ENCODE measurements around the gene ERGIC1. TPM values are rescaled to one million over a fixed set of nuclear protein-coding genes. Genes with fewer than 3 reads are reported as not detected.

Gene ERGIC1
- total RNA-seq, 1 experiment from 2014 or later, result 77.0 TPM

- Histone ChIP-seq H2BK5ac (ENCODE audit: insufficient read length, low read length) (no peak overlapping the region), H4K8ac (replicated peaks; ENCODE audit: insufficient read length, low read depth, low read length) (no peak overlapping the region), H2BK20ac (ENCODE audit: low read depth, low read length, poor library complexity, severe bottlenecking) (no peak overlapping the region), H2BK120ac (ENCODE audit: low read depth, low read length, poor library complexity, severe bottlenecking) (no peak overlapping the region), H3K4ac (ENCODE audit: low read depth, low read length) (no peak overlapping the region), H2BK15ac (ENCODE audit: low read depth, low read length) (no peak overlapping the region), H3K79me2 (ENCODE audit: insufficient read depth, low read length) (no peaks in the 10 kb centered on the region), H3T11ph (ENCODE audit: low read length) (no peak overlapping the region), H3K27ac (ENCODE audit: insufficient read length, low read depth, low read length) (no peak overlapping the region), H2AFZ (ENCODE audit: low read length) (no peak overlapping the region), H2BK12ac (ENCODE audit: insufficient read length, low read depth, low read length) (no peak overlapping the region), H3K27me3 (ENCODE audit: insufficient read depth, low read length) (no peaks in the 10 kb centered on the region), H4K91ac (ENCODE audit: insufficient read length, low read depth, low read length) (no peak overlapping the region), H4K20me1 (ENCODE audit: control insufficient read depth, insufficient read depth, insufficient read length) (no peaks in the 10 kb centered on the region), H3K18ac (ENCODE audit: insufficient read length, low read depth, low read length) (no peak overlapping the region), H3K4me1 (ENCODE audit: insufficient read depth, low read length) (peaks cover 7% of the 10 kb centered on the region; the same call in 1 of the 2 replicates), H3K9ac (ENCODE audit: extremely low read depth, insufficient read length, low read length) (no peak overlapping the region), H3K23me2 (ENCODE audit: insufficient read length, low read depth, low read length, poor library complexity, severe bottlenecking) (no peaks in the 10 kb centered on the region), H3K9me3 (ENCODE audit: control insufficient read depth, low read depth, low read length) (no peaks in the 10 kb centered on the region), H2AK5ac (ENCODE audit: insufficient read length, low read length) (no peak overlapping the region), H3K14ac (ENCODE audit: insufficient read depth, low read length) (no peak overlapping the region), H3K79me1 (ENCODE audit: insufficient read depth, low read depth, low read length, poor library complexity, severe bottlenecking) (no peaks in the 10 kb centered on the region), H3K4me2 (ENCODE audit: insufficient read depth, insufficient read length, low read length) (no peak overlapping the region), H4K5ac (ENCODE audit: insufficient read length, low read depth, low read length) (no peak overlapping the region), H3K56ac (ENCODE audit: insufficient read length, low read depth, low read length) (no peak overlapping the region), H3K23ac (ENCODE audit: insufficient read length, low read depth, low read length) (no peak overlapping the region)
- Mint-ChIP-seq H3K27me3 (ENCODE audit: low read depth) (no peaks in the 10 kb centered on the region), H3K27ac (0 out of 7 replicates have a peak overlapping the region, but pooled peaks of 1 of the 3 experiments have one; percentile 2), H3K4me3 (no peak overlapping the region), H3K4me1 (peaks cover 12 to 31% of the 10 kb centered on the region in 2 experiments), H3K36me3 (ENCODE audit: insufficient read depth in 1 of 3, low read depth in 3 of 3) (peaks cover 12 to 23% (median 18%) of the 10 kb centered on the region in 3 experiments; a peak in 6 of 7 replicates), H3K9me3 (no peaks in the 10 kb centered on the region; a peak in 1 of 5 replicates)
- WGBS (ENCODE audit: extremely low coverage, insufficient read length, low lambda C conversion rate), result no CpG with 5 or more reads among the region's 4 CpGs
- no peak for TF ChIP-seq CTCF (conservative IDR thresholded peaks at IDR 0.05)
- DNase-seq, result no peak
Measured at GRCh38 chr5:172904312-172904642, 70.2 kb downstream of the ERGIC1 start.

Measured in H9 (cell line).